HEK293T (cell line): ENCODE results near the gene TTC19.

Source experiments
- CTCF ChIA-PET: fragments of 350-600 bp; formaldehyde crosslinking; extraction: SDS; loops from one replicate; lab custom pipeline; 2021; ENCODE audit warnings: antibody characterized with exemption, inconsistent platforms; lab: Yijun Ruan, JAX
- POLR2A ChIA-PET: fragments of 350-600 bp; formaldehyde crosslinking; extraction: SDS; loops from one replicate; lab custom pipeline; 2020; ENCODE audit warnings: antibody characterized with exemption, inconsistent platforms; lab: Yijun Ruan, JAX
- DNase-seq: peaks from one replicate; pipeline ENCODE4 v3.0.0; 2012; ENCODE audit warnings: mixed read lengths; ENCODE audit errors: extremely low spot score
- ARNT ChIP-seq: fragments of 450-650 bp; IDR thresholded peaks from 2 replicates; pipeline ENCODE4 v1.6.1; 2017; ENCODE audit warnings: mild to moderate bottlenecking
- BHLHE40 ChIP-seq: fragments of 450-650 bp; IDR thresholded peaks from 2 replicates; pipeline ENCODE4 v1.6.1; 2016; ENCODE audit warnings: mild to moderate bottlenecking, moderate library complexity, borderline replicate concordance
- CTBP1 ChIP-seq: fragments of 450-650 bp; IDR thresholded peaks from 2 replicates; pipeline ENCODE4 v1.6.1; 2016; ENCODE audit warnings: borderline replicate concordance
- ELF4 ChIP-seq: fragments of 450-650 bp; IDR thresholded peaks from 2 replicates; pipeline ENCODE4 v1.6.1; 2017; ENCODE audit warnings: antibody characterized with exemption
- FOXA1 ChIP-seq: fragments of 450-650 bp; IDR thresholded peaks from 2 replicates; pipeline ENCODE4 v1.6.1; 2016; ENCODE audit warnings: mild to moderate bottlenecking
- FOXK2 ChIP-seq: fragments of 450-650 bp; IDR thresholded peaks from 2 replicates; pipeline ENCODE4 v1.6.1; 2016; ENCODE audit warnings: mild to moderate bottlenecking
- FOXM1 ChIP-seq: fragments of 450-650 bp; IDR thresholded peaks from 2 replicates; pipeline ENCODE4 v1.6.1; 2017; ENCODE audit warnings: mild to moderate bottlenecking, borderline replicate concordance
- HDGF ChIP-seq: fragments of 450-650 bp; IDR thresholded peaks from 2 replicates; pipeline ENCODE4 v1.6.1; 2017; ENCODE audit warnings: antibody characterized with exemption, borderline replicate concordance
- L3MBTL2 ChIP-seq: fragments of 450-650 bp; conservative IDR thresholded peaks from 2 replicates; pipeline ENCODE4 v1.6.1; 2016; ENCODE audit warnings: mild to moderate bottlenecking
- LEF1 ChIP-seq: fragments of 450-650 bp; IDR thresholded peaks from 2 replicates; pipeline ENCODE4 v1.6.1; 2017; ENCODE audit warnings: mild to moderate bottlenecking, borderline replicate concordance
- NFRKB ChIP-seq: fragments of 450-650 bp; IDR thresholded peaks from 2 replicates; pipeline ENCODE4 v1.6.1; 2016; ENCODE audit warnings: mild to moderate bottlenecking, moderate library complexity
- SP1 ChIP-seq: fragments of 450-650 bp; IDR thresholded peaks from 2 replicates; pipeline ENCODE4 v1.6.1; 2017
- SUZ12 ChIP-seq: fragments of 450-650 bp; IDR thresholded peaks from 2 replicates; pipeline ENCODE4 v1.6.1; 2016; ENCODE audit warnings: mild to moderate bottlenecking
- TARDBP ChIP-seq: fragments of 450-650 bp; IDR thresholded peaks from 2 replicates; pipeline ENCODE4 v1.6.1; 2016
- ZNF384 ChIP-seq: fragments of 450-650 bp; IDR thresholded peaks from 2 replicates; pipeline ENCODE4 v1.6.1; 2016
- TF ChIP-seq, protein P1 (sequence below): fragments of 450-650 bp; IDR thresholded peaks from 2 replicates; pipeline ENCODE4 v1.6.1; 2016

Gene TTC19

DNA sequence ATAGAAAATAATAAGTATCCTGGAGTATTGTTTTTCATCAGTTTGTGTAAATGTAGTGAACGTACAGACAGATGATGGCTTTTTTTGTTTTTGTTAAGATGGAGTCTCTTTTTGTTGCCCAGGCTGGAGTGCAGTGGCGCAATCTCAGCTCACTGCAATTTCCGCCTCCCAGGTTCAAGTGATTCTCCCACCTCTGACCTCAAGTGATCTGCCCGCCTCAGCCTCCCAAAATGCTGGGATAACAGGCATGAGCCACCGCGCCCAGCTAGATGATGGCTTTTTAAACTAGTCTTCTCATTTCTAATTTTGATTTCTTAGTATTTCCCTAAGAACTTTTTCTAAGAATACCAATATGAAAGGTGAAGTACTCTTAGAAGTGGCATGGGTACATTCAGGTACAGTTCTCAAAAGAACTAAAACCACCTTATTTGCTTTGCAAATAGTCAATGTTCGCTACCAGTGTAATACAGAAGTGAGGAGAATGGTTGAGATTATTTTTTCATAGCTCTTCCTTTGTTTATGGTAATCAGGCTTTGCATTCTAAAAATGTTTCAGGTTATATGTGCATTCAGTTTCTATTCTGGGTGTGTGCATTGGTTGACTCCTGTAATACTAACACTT lies 34.2 kb downstream of the TTC19 start:
- ChIA-PET POLR2A (no interaction called here), CTCF (interaction anchor here (0.6 kb wide), 1 partner anchor 14 kb away, joined by 3 read pairs; no protein-coding TSS in a partner anchor)
- DNase-seq: no peak
- TF ChIP-seq CTBP1 (no peak), BHLHE40 (no peak), FOXA1 (no peak), ZNF384 (no peak), NFRKB (no peak), L3MBTL2 (no peak), LEF1 (no peak), TARDBP (no peak), HDGF (no peak), ELF4 (no peak)

DNA sequence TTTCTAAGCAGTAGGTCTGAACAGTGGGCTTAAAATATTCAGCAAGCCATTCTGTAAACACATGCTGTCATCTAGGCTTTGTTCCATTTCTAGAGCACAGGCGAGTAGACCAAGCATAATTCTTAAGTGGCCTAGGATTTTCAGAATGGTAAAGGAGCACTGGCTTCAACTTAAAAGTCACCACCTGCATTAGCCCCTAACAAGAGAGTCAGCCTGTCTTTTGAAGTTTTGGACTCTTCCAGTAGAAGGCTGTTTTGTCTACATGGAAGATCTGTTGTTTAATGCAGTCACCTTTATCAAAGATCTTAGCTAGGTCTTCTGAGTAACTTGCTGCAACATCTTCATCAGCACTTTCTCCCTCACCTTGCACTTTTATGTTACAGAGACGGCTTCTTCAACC lies 36.6 kb downstream of the TTC19 start:
- no peak for TF ChIP-seq L3MBTL2
- TF ChIP-seq BHLHE40: no peak
- TF ChIP-seq FOXK2: no peak
- no peak for TF ChIP-seq SP1
- no peak for TF ChIP-seq LEF1
- no peak for TF ChIP-seq TARDBP
- no peak for TF ChIP-seq FOXM1
- TF ChIP-seq SUZ12: no peak
- no peak for TF ChIP-seq NFRKB
- TF ChIP-seq ELF4: no peak
- no peak for TF ChIP-seq HDGF
- no peak for TF ChIP-seq FOXA1
- no peak for TF ChIP-seq ZNF384
- no peak for TF ChIP-seq ARNT
- no peak for TF ChIP-seq CTBP1
- TF ChIP-seq, protein P1, sequence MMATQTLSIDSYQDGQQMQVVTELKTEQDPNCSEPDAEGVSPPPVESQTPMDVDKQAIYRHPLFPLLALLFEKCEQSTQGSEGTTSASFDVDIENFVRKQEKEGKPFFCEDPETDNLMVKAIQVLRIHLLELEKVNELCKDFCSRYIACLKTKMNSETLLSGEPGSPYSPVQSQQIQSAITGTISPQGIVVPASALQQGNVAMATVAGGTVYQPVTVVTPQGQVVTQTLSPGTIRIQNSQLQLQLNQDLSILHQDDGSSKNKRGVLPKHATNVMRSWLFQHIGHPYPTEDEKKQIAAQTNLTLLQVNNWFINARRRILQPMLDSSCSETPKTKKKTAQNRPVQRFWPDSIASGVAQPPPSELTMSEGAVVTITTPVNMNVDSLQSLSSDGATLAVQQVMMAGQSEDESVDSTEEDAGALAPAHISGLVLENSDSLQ: no peak
- ChIA-PET CTCF (no interaction called here), POLR2A (no interaction called here)
- no peak for DNase-seq

DNA sequence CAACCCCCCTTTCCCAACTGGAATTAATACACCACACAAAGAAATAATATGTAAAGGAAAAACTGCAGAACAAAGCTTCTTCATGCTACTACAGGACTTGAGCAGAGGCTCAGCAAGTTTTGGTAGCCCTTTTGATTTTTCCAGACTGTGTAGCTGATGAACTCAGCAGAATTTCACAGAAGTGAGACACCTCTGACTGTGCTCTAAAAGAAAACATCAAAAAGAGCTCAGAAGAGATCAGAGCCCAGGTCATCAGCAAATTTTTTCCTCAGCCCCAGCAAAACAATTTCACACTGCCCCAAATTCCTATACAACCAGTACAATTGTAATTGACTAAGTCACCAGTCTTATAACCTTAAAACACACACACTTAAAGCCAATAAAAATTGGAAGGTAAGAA lies 38.0 kb downstream of the TTC19 start:
- ChIA-PET POLR2A (no interaction called here), CTCF (no interaction called here)
- TF ChIP-seq SUZ12 (no peak), TARDBP (no peak), FOXM1 (no peak), ZNF384 (no peak), HDGF (no peak), SP1 (no peak), FOXA1 (no peak), LEF1 (no peak), CTBP1 (no peak), FOXK2 (no peak), L3MBTL2 (no peak), BHLHE40 (no peak), NFRKB (no peak), ARNT (no peak), ELF4 (no peak)
- TF ChIP-seq, protein P1: no peak
- DNase-seq: no peak

DNA sequence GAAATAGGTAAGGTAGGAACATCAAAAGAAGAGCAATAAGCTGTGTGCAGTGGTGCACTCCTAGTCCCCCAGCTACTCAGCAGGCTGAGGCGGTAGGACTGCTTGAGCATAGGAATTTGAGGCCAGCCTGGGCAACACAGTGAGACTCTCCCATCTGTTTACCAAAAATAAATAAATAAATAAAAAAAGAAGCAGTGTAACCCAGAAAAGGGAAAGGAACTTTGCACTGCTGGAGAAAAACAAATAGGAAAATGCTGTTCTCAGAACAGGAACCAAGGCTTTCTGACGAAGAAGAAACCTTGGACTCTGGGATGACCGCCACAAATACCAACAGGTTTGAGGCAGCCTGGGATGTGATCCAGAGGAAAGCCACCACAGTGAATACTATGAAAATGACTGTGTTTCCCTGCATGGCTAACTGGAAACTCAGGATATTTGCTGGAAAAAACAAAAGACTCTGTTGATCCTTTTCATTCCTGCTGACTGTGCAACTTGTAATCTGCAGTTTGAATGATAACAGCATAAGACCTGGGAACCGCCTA lies 41.2 kb downstream of the TTC19 start:
- no peak for DNase-seq
- ChIA-PET CTCF (no interaction called here), POLR2A (no interaction called here)
- TF ChIP-seq NFRKB (no peak), SP1 (no peak), CTBP1 (no peak), FOXK2 (no peak), LEF1 (no peak), HDGF (no peak), ELF4 (no peak)

DNA sequence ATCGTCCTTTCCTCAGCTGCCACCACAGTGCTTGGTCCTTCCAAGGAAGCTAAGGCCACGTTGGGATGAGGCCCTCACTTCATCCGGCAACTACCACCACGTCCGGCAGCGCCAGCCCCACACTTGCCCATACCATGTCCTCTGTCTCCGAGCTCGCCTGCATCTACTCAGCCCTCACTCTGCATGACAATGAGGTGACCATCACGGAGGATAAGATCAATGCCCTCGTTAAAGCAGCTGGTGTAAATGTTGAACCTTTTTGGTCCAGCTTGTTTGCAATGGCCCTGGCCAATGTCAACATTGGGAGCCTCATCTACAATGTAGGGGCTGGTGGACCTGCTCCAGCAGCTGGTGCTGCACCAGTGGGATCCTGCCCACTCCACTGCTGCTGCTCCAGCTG lies 44.9 kb downstream of the TTC19 start:
- TF ChIP-seq CTBP1: no peak
- TF ChIP-seq, protein P1: no peak
- TF ChIP-seq HDGF: no peak
- no peak for TF ChIP-seq SP1
- ChIA-PET CTCF (interaction anchor here (0.7 kb wide), 1 partner anchor 15 kb away, joined by 3 read pairs; no protein-coding TSS in a partner anchor), POLR2A (interaction anchor here (1.5 kb wide), 1 partner anchor 18 kb away, joined by 3 read pairs; no protein-coding TSS in a partner anchor)
- DNase-seq: no peak

DNA sequence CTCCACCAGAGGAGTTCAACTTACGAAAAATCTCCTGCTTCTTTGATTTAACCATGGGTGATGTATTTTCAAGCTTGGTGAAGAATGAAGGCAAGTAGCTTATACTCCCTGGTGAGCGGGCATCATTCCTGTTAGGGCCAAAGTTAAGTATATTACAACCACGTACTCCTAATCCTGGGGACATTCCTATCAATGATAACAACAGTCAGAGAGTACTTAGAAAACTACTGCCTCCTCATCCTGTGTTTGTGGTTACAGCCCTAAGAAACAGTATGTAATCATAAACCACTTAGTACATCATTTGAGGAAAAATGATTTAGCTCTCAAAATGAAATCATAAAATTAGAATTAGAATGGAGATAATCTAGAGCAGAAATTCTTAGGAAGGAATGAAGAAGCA lies 47.3 kb downstream of the TTC19 start:
- TF ChIP-seq CTBP1 (no peak), FOXA1 (no peak), NFRKB (no peak), L3MBTL2 (no peak), HDGF (no peak), SP1 (no peak), TARDBP (no peak), LEF1 (no peak), FOXK2 (no peak), ELF4 (no peak), ARNT (no peak)
- CTCF ChIA-PET: interaction anchor here (0.6 kb wide), 1 partner anchor 26 kb away, joined by 3 read pairs; no protein-coding TSS in a partner anchor
- POLR2A ChIA-PET: interaction anchor here (1.3 kb wide), 1 partner anchor 48 kb away, joined by 3 read pairs; the partner anchor contains the start of genes TTC19 and ZSWIM7
- DNase-seq: no peak
